ENCODE results near the gene ETHE1. TPM values are rescaled to one million over a fixed set of nuclear protein-coding genes. Genes with fewer than 3 reads are reported as not detected.

ETHE1 gene
- total and polyA plus RNA-seq, 4 donors = 22.2 to 30.4 (median 24.9) TPM

- no peak overlapping the region for H3K27ac ChIP-seq (ENCODE audit: low read depth, low read length)
- H3K27me3 ChIP-seq (ENCODE audit: control insufficient read depth, insufficient read depth, low read length) = no peaks in the 10 kb centered on the region
- no peaks in the 10 kb centered on the region for H3K9me3 ChIP-seq (ENCODE audit: control insufficient read depth, insufficient read depth, low read length)
- no peak overlapping the region for H3K4me3 ChIP-seq (ENCODE audit: low read depth, low read length)
- peaks cover 45% of the 10 kb centered on the region for H3K36me3 ChIP-seq (ENCODE audit: control insufficient read depth, insufficient read depth, low read length)
- H3K4me1 ChIP-seq (ENCODE audit: control insufficient read depth, insufficient read depth, low read length) = peaks cover 4% of the 10 kb centered on the region
- peak in 1 of 6 donors; percentile 88 for DNase-seq (ENCODE audit: low read depth in 4 of 6, low spot score in 6 of 6)
- 61% methylated on average over 9 of the region's 9 CpGs for WGBS (ENCODE audit: insufficient coverage)
Measured at GRCh38 chr19:43564800-43565199, 37.8 kb upstream of the ETHE1 start.

GRCh38 chr19:43563816-43564457 is 36.9 kb upstream of the ETHE1 start:
- Histone ChIP-seq H3K27me3 (ENCODE audit: control insufficient read depth, insufficient read depth, low read length) (no peaks in the 10 kb centered on the region), H3K27ac (ENCODE audit: low read depth, low read length) (no peak overlapping the region)
- no peak for DNase-seq (ENCODE audit: low read depth in 4 of 6, low spot score in 6 of 6)

GRCh38 chr19:43562698-43563241 is 35.8 kb upstream of the ETHE1 start:
- H3K4me3 ChIP-seq (ENCODE audit: low read depth, low read length) = no peak overlapping the region
- 73% methylated on average over 10 of the region's 14 CpGs for WGBS (ENCODE audit: insufficient coverage)

More at GRCh38 chr19:43563816-43564457, 36.9 kb upstream of the ETHE1 start:
- Histone ChIP-seq H3K4me3 (ENCODE audit: low read depth, low read length) (no peak overlapping the region), H3K36me3 (ENCODE audit: control insufficient read depth, insufficient read depth, low read length) (peaks cover 49% of the 10 kb centered on the region), H3K9me3 (ENCODE audit: control insufficient read depth, insufficient read depth, low read length) (no peaks in the 10 kb centered on the region), H3K4me1 (ENCODE audit: control insufficient read depth, insufficient read depth, low read length) (peaks cover 4% of the 10 kb centered on the region)
- WGBS (ENCODE audit: insufficient coverage) = 70% methylated on average over 8 of the region's 10 CpGs

GRCh38 chr19:43562226-43562697 is 35.3 kb upstream of the ETHE1 start:
- DNase-seq (ENCODE audit: low read depth in 4 of 6, low spot score in 6 of 6) = no peak
- H3K27me3 ChIP-seq (ENCODE audit: control insufficient read depth, insufficient read depth, low read length) = no peaks in the 10 kb centered on the region
- no peak overlapping the region for H3K27ac ChIP-seq (ENCODE audit: low read depth, low read length)
- H3K4me3 ChIP-seq (ENCODE audit: low read depth, low read length) = no peak overlapping the region
- peaks cover 4% of the 10 kb centered on the region for H3K4me1 ChIP-seq (ENCODE audit: control insufficient read depth, insufficient read depth, low read length)
- H3K36me3 ChIP-seq (ENCODE audit: control insufficient read depth, insufficient read depth, low read length) = peaks cover 55% of the 10 kb centered on the region
- H3K9me3 ChIP-seq (ENCODE audit: control insufficient read depth, insufficient read depth, low read length) = no peaks in the 10 kb centered on the region
- no CpG with 5 or more reads among the region's 6 CpGs for WGBS (ENCODE audit: insufficient coverage)

More at GRCh38 chr19:43562698-43563241, 35.8 kb upstream of the ETHE1 start:
- H3K36me3 ChIP-seq (ENCODE audit: control insufficient read depth, insufficient read depth, low read length) = peaks cover 52% of the 10 kb centered on the region
- H3K27ac ChIP-seq (ENCODE audit: low read depth, low read length) = no peak overlapping the region
- H3K4me1 ChIP-seq (ENCODE audit: control insufficient read depth, insufficient read depth, low read length) = peaks cover 4% of the 10 kb centered on the region
- DNase-seq (ENCODE audit: low read depth in 4 of 6, low spot score in 6 of 6) = peak in 1 of 6 donors; percentile 35
- no peaks in the 10 kb centered on the region for H3K27me3 ChIP-seq (ENCODE audit: control insufficient read depth, insufficient read depth, low read length)
- no peaks in the 10 kb centered on the region for H3K9me3 ChIP-seq (ENCODE audit: control insufficient read depth, insufficient read depth, low read length)

- Histone ChIP-seq H3K9me3 (ENCODE audit: control insufficient read depth, insufficient read depth, low read length) (no peaks in the 10 kb centered on the region), H3K4me3 (ENCODE audit: low read depth, low read length) (no peak overlapping the region), H3K4me1 (ENCODE audit: control insufficient read depth, insufficient read depth, low read length) (peaks cover 4% of the 10 kb centered on the region), H3K36me3 (ENCODE audit: control insufficient read depth, insufficient read depth, low read length) (peaks cover 62% of the 10 kb centered on the region), H3K27ac (ENCODE audit: low read depth, low read length) (no peak overlapping the region), H3K27me3 (ENCODE audit: control insufficient read depth, insufficient read depth, low read length) (no peaks in the 10 kb centered on the region)
- no peak for DNase-seq (ENCODE audit: low read depth in 4 of 6, low spot score in 6 of 6)
- WGBS (ENCODE audit: insufficient coverage) = 89% methylated on average over 10 of the region's 12 CpGs
Measured at GRCh38 chr19:43561139-43561970, 34.4 kb upstream of the ETHE1 start.

- Histone ChIP-seq H3K4me3 (ENCODE audit: low read depth, low read length) (no peak overlapping the region), H3K27me3 (ENCODE audit: control insufficient read depth, insufficient read depth, low read length) (no peaks in the 10 kb centered on the region), H3K27ac (ENCODE audit: low read depth, low read length) (no peak overlapping the region), H3K9me3 (ENCODE audit: control insufficient read depth, insufficient read depth, low read length) (no peaks in the 10 kb centered on the region), H3K4me1 (ENCODE audit: control insufficient read depth, insufficient read depth, low read length) (peaks cover 4% of the 10 kb centered on the region), H3K36me3 (ENCODE audit: control insufficient read depth, insufficient read depth, low read length) (peaks cover 65% of the 10 kb centered on the region)
- DNase-seq (ENCODE audit: low read depth in 4 of 6, low spot score in 6 of 6) = no peak
- WGBS (ENCODE audit: insufficient coverage) = 82% methylated on average over 6 of the region's 6 CpGs
Measured at GRCh38 chr19:43560687-43561086, 33.7 kb upstream of the ETHE1 start.

GRCh38 chr19:43555185-43555770 is 28.3 kb upstream of the ETHE1 start:
- no peak overlapping the region for H3K27ac ChIP-seq (ENCODE audit: low read depth, low read length)
- WGBS (ENCODE audit: insufficient coverage) = 8% methylated on average over 4 of the region's 8 CpGs
- DNase-seq (ENCODE audit: low read depth in 4 of 6, low spot score in 6 of 6) = peak in 3 of 6 donors; percentile 49 to 91 (median 90)
- no peaks in the 10 kb centered on the region for H3K27me3 ChIP-seq (ENCODE audit: control insufficient read depth, insufficient read depth, low read length)
- H3K9me3 ChIP-seq (ENCODE audit: control insufficient read depth, insufficient read depth, low read length) = no peaks in the 10 kb centered on the region
- H3K4me3 ChIP-seq (ENCODE audit: low read depth, low read length) = no peak overlapping the region
- peaks cover 77% of the 10 kb centered on the region for H3K36me3 ChIP-seq (ENCODE audit: control insufficient read depth, insufficient read depth, low read length)
- no peaks in the 10 kb centered on the region for H3K4me1 ChIP-seq (ENCODE audit: control insufficient read depth, insufficient read depth, low read length)

GRCh38 chr19:43554317-43554895 is 27.4 kb upstream of the ETHE1 start:
- Histone ChIP-seq H3K4me3 (ENCODE audit: low read depth, low read length) (no peak overlapping the region), H3K9me3 (ENCODE audit: control insufficient read depth, insufficient read depth, low read length) (no peaks in the 10 kb centered on the region), H3K4me1 (ENCODE audit: control insufficient read depth, insufficient read depth, low read length) (no peaks in the 10 kb centered on the region), H3K27me3 (ENCODE audit: control insufficient read depth, insufficient read depth, low read length) (no peaks in the 10 kb centered on the region), H3K36me3 (ENCODE audit: control insufficient read depth, insufficient read depth, low read length) (peaks cover 75% of the 10 kb centered on the region), H3K27ac (ENCODE audit: low read depth, low read length) (no peak overlapping the region)
- DNase-seq (ENCODE audit: low read depth in 4 of 6, low spot score in 6 of 6) = no peak
- 97% methylated on average over 14 of the region's 15 CpGs for WGBS (ENCODE audit: insufficient coverage)

GRCh38 chr19:43553656-43554055 is 26.7 kb upstream of the ETHE1 start:
- H3K36me3 ChIP-seq (ENCODE audit: control insufficient read depth, insufficient read depth, low read length) = peaks cover 75% of the 10 kb centered on the region
- DNase-seq (ENCODE audit: low read depth in 4 of 6, low spot score in 6 of 6) = no peak
- 94% methylated on average over 3 of the region's 4 CpGs for WGBS (ENCODE audit: insufficient coverage)

More at GRCh38 chr19:43553656-43554055, 26.7 kb upstream of the ETHE1 start:
- Histone ChIP-seq H3K27me3 (ENCODE audit: control insufficient read depth, insufficient read depth, low read length) (no peaks in the 10 kb centered on the region), H3K4me1 (ENCODE audit: control insufficient read depth, insufficient read depth, low read length) (no peaks in the 10 kb centered on the region), H3K27ac (ENCODE audit: low read depth, low read length) (no peak overlapping the region), H3K4me3 (ENCODE audit: low read depth, low read length) (no peak overlapping the region), H3K9me3 (ENCODE audit: control insufficient read depth, insufficient read depth, low read length) (no peaks in the 10 kb centered on the region)
